ENCODE results near the gene CUX1.

DNA sequence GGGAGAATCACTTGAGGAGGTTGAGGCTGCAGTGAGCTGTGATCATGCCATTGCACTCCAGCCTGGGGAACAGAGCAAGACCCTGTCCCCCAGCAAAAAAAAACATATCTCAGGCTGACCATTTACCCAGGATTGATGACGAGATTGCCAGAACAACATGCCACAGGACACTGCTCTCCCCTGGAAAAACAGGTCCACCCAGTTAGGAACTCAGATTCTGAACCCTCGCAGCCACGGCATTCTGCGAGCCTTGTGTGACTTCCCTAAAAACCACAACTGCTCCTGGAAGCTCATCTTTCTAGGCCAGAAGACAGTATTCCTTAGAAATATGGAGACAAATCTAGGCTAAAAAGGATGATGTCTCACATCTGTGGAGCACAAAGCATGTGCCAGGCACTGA lies 427.2 kb downstream of the CUX1 start:
- TF ChIP-seq POLR2A (IDR thresholded peaks at IDR 0.05), result no peak
- TF ChIP-seq, protein P1, sequence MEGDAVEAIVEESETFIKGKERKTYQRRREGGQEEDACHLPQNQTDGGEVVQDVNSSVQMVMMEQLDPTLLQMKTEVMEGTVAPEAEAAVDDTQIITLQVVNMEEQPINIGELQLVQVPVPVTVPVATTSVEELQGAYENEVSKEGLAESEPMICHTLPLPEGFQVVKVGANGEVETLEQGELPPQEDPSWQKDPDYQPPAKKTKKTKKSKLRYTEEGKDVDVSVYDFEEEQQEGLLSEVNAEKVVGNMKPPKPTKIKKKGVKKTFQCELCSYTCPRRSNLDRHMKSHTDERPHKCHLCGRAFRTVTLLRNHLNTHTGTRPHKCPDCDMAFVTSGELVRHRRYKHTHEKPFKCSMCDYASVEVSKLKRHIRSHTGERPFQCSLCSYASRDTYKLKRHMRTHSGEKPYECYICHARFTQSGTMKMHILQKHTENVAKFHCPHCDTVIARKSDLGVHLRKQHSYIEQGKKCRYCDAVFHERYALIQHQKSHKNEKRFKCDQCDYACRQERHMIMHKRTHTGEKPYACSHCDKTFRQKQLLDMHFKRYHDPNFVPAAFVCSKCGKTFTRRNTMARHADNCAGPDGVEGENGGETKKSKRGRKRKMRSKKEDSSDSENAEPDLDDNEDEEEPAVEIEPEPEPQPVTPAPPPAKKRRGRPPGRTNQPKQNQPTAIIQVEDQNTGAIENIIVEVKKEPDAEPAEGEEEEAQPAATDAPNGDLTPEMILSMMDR (IDR thresholded peaks at IDR 0.05), result no peak

Measured in esophagus squamous epithelium (tissue), 4 donors.